G401 (cell line): ENCODE data around the gene LMNTD1. TPM values are rescaled to one million over a fixed set of nuclear protein-coding genes. Genes with fewer than 3 reads are reported as not detected.
"Not testable (repeated sequence)": the region's sequence is repeated elsewhere in the genome, so short reads cannot be mapped to it uniquely, and the experiment has no call there.

Experiments
- DNase-seq: peaks from one replicate; pipeline ENCODE4 v3.0.0-alpha.2; 2015; ENCODE audit warnings: low spot score
- in situ Hi-C: cut with HindIII; loops from 2 replicates; pipeline ENCODE4 v1.10.0; 2016; ENCODE audit warnings: low sequenced_read_pairs, mixed read lengths
- total RNA-seq: library from RNA; depleted of rRNA; stranded (reverse); fragments of >200 nt; shearing (Covaris generic); gene quantifications from 2 replicates; pipeline ENCODE4 v1.2.3, GENCODE V29; 2014

The LMNTD1 gene
- total RNA-seq, 1 experiment from 2014 or later, result not detected

DNA sequence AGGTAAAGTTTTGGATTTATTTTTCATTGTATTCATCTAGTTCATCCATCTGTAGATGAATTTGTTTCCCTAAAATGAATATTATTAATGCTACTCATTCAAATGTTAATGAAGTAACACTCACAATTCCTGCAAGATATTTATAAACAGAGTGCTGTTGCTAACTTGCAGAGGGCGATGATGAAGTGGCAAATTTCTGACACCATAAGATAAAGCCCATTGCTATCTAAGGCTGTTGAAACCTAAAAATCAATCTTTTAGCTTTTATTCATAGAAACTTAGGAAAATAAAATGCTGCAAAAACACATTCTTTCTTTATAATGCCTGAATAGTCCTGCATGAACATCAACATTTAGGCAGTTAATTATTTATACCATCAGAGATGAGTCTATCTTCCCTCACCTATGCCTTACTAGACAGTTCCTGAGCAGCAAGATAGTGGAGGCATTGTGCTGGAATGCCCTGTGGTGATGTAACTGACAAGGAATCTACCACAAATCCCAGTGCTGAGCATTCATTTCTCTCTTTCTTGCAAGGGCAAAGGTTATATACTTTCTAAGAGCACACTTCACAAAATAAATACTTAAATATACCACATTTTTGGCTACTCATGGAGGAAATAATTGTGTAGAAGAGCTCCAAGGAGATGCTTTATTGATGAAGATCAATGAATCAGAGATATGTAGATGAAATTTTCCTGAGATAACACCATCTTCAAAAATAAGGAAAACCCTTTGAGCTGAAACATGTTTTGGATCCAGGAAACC is 57.6 kb downstream of the LMNTD1 start:
- in situ Hi-C loops, result no loop called here
- no peak for DNase-seq

DNA sequence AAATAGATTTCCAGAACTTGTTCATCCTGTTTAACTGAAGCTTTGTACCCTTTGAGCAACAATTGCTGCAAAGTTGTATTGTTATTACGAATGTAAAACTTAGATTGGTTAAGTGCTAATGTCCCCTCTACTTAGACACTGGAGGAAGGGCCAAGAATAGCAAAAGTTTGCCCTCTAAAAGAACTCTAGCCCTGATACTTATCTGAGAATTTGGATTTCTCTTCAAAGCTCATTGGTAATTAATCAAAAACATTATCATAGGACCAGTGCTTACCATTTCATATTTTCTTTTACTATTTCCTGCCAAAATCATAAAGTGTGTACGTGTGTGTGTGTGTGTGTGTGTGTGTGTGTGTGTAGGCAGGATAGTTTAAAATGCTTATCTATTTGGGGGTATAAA is 58.2 kb downstream of the LMNTD1 start:
- in situ Hi-C loops, result no loop called here
- no peak for DNase-seq

DNA sequence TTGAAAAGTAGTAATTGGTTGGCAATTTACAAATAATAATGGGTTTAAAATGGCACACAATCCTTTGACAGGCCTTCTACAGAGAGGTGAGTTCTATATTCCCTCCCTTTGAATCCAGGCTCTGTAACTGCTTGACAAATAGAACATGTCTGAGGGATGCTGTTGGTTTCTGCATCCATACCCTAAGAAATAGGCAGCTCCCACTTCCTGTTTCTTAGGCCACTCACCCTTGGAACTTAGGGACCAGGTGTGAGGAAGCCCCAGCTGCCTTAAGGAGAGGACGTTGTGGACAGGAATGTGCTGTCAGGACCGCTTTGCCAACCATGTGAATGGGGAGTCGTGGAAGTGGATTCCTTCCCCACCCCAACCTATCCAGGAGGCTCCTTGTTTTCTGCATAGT is 59.4 kb downstream of the LMNTD1 start:
- in situ Hi-C loops, result no loop called here
- DNase-seq, result no peak

DNA sequence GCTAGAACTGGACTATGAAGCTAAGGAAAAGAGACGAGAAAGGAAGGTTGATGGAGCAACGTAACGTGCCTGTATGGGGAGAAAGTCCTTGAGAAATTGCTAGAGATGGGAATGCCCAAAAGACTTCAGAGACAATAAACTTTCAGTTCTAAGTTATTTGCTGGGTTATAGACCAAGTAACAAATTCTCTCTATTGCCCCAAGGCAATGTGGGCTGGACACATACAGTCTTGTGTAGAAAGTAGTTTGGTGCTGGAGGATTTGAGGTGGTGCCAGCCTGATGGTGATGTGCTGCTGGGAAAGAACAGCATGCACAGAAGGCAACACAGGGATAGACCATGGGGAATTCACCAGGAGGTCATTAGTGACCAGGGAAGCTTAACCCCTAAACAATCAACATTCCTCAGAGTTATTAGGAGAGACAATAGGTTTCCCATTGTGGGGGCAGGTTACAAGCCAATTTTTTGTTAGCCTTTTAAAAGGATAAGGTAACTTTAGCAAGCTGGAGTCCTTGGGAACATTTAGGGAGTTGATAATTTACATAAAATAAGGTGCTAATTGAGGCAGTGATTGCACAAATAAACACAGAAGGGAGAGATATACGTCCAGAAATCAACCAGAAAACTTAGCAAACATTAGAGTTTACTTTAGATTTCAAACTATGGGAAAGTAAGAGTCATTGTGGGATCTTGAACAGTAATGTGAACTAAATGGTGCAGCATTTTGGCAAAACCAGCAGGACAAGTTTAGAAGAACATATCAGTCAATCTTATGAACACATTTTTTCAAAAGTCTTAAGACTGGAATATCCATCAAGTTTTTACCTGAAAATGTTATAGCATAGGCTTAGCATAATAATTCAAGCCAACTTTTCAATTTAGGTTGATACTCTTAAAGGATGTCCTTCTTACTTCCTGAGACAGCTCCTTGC is 61.4 kb downstream of the LMNTD1 start:
- no peak for DNase-seq

DNA sequence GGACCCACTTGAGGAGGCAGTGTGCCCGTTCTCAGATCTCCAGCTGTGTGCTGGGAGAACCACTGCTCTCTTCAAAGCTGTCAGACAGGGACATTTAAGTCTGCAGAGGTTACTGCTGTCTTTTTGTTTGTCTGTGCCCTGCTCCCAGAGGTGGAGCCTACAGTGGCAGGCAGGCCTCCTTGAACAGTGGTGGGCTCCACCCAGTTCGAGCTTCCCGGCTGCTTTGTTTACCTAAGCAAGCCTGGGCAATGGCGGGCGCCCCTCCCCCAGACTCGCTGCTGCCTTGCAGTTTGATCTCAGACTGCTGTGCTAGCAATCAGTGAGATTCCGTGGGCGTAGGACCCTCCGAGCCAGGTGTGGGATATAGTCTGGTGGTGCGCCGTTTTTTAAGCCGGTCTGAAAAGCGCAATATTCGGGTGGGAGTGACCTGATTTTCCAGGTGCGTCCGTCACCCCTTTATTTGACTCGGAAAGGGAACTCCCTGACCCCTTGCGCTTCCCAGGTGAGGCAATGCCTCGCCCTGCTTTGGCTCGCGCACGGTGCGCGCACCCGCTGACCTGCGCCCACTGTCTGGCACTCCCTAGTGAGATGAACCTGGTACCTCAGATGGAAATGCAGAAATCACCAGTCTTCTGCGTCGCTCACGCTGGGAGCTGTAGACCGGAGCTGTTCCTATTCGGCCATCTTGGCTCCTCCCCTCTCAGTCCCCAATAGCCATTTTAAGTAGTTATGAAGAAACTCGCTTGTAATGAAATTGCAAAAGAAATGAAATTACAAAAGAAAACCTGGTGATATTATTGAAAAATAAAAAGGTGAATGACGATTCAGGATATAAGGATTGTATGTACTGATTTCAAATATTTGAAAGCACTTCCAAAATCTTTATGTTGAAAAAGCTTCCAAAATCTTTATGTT is 63.9 kb downstream of the LMNTD1 start:
- in situ Hi-C loops, DNase-seq: not testable (repeated sequence)

More for the DNA sequence above, 61.4 kb downstream of the LMNTD1 start:
- in situ Hi-C loops, result no loop called here

DNA sequence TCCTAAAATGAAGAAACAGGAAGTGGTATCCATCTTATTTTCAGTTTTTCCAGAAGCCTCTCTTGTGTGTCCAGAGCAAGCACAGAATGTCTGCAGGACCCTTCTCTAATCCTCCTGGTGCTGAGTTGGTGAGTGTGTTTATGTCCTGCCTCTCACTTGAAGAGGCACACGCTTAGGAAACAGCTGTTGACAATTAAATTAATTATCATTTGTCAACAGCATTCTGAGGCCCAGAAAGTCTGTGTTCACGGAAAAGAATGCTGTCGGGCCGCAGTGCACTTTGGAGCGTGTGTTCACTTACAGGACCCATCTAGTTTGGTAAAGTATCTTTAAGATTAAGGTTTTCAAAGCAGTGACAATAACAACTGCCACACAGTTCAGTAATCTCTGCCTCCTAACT is 70.5 kb downstream of the LMNTD1 start:
- no peak for DNase-seq
- in situ Hi-C loops, result no loop called here

DNA sequence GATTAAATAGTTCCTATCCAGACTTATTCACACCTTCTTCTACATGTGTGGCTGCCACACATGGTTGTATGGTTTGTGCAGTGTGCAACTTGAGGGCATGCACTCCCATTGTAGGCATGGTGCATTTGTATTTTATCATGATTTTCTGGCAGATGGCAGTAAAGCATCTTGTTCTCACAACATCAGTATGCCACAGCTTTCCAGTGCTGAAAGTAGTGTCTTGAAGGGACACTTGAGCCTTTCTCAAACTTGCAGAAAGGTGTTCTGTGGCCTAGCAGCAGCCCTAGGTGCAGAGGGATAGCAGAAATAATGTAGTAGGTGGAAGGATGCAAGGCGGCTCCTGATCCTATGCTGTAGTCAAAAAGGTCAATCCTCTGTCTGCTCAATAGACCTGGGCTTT is 72.9 kb downstream of the LMNTD1 start:
- no peak for DNase-seq
- in situ Hi-C loops, result no loop called here

DNA sequence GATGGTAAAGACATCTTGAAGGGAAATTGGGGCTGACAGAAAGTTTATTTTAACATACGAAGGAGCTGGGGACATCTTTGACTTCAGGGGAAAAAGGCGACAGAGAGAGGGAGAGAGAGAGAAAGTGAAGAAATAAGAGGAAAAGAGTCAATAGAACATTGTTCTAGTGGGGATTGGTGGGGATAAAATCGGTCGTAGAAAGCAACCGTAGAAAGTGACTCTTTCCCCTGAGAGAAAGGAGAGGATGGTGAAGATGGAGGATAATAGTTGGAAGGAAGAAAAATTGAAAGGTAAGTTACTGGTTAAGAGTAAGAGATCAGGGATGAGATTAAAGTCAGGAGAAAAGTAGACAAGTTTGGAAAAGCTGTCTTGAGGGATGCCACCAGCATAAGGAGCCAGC is 75.9 kb downstream of the LMNTD1 start:
- no peak for DNase-seq
- in situ Hi-C loops, result no loop called here

DNA sequence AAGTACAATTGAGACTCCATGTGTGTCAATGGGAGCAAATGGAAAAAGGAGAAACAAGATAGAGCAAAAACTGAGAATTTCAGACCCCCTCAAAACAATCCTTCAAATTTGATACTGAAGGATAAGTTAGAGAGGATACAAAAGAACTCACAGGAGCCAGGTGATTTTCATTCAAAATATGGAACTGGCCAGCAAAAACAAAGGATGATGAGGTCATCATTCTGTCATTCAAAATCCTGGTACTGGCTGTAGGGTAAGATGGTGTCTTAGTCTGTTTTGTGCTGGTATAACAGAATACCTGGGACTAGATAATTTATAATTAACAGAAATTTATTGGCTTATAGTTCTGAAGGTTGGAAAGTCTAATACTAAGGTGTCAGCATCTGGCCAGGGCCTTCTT is 80.6 kb downstream of the LMNTD1 start:
- in situ Hi-C loops, result no loop called here
- no peak for DNase-seq

DNA sequence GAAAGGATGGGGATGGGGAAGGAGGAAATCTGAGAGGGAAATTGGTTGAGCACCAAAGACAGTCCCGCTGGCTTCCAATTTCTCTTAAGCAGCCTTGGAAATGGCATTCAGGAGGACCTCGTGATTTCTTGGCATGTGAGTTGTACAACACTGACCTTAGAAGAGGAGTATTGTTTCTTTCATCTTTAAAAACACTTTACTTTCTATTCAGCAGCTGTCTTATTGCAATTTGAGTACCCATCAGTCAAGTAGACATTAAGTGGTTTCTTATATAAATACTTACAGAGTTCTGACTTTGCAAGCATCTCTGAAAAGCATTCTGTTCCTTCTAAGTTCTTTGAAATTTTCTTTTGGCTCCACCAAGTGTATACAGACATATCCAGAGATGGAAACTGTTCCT is 83.2 kb downstream of the LMNTD1 start:
- in situ Hi-C loops, result no loop called here

DNA sequence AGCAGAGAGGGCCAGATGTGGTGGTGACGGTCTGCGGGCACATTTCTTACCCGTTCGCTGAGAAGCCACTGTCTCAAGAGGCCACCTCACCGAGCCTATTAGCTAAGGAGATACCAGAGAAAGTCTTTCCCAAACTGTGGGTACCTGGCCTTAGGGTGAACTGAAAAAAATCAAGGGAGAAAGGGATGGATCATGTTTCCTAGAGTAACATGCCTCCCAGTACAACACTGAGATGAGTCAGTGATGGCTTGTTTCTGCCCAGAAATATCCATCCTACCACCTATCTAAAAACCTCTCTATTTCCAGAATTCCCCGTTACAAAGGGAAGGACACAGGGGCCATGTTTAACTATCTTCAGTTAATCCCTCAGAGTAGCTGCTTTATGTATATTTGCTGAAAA is 83.7 kb downstream of the LMNTD1 start:
- in situ Hi-C loops, result no loop called here
- DNase-seq, result no peak

More for the DNA sequence above, 83.2 kb downstream of the LMNTD1 start:
- DNase-seq, result no peak

DNA sequence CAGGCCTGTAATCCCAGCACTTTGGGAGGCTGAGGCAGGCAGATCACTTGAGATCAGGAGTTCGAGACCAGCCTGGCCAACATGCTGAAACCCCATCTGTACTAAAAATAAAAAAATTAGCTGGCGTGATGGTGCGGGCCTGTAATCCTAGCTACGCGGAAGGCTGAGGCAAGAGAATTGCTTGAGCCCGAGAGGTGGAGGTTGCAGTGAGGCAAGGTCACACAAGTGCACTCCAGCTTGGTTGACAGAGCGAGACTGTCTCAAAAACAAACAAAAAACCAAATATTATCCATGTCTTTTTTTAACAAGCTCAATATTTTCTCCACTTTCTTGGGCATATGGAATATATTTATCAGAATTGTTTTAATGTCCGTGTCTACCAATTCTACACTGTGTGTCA is 89.6 kb downstream of the LMNTD1 start:
- in situ Hi-C loops, result no loop called here
- no peak for DNase-seq

DNA sequence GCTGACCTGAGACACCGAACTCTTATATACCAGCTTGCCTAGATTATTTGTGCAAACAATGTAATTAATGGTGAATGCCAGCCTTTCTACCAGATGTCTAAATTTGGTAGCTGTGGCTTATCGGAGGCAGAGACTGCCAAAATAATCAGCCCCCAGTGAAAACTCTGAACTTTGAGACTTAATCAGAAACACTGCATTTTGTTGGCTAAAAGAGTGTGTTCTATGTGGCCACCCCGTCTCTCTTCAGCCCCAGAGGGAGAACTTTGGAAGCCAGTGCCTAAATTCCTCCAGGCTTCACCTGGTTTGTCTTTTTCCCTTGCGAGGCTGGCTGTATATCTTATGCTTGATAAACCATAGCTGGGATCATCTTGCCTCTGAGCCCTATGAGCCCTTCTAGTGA is 90.1 kb downstream of the LMNTD1 start:
- in situ Hi-C loops, result no loop called here
- DNase-seq, result no peak

DNA sequence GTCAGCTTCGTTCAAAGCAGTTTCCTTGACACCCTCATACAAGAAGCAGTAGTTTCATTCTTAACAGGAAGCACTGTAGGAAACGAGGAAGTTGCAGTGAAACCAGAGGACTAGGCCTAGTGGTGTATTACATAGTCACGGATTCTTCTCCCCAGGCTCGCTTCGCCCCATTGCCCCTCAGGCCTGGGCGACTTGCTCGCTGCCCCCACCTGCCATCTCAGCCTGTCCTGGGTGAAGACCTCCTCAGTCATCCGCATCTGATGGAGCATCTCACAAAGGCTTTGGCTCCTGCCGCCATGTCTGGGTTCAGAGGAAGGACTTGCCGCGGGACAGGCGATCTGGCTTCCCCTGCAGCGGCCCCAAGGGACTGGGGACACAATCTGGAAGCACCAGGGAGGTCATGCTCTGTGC is 93.5 kb downstream of the LMNTD1 start:
- in situ Hi-C loops, result no loop called here
- no peak for DNase-seq

DNA sequence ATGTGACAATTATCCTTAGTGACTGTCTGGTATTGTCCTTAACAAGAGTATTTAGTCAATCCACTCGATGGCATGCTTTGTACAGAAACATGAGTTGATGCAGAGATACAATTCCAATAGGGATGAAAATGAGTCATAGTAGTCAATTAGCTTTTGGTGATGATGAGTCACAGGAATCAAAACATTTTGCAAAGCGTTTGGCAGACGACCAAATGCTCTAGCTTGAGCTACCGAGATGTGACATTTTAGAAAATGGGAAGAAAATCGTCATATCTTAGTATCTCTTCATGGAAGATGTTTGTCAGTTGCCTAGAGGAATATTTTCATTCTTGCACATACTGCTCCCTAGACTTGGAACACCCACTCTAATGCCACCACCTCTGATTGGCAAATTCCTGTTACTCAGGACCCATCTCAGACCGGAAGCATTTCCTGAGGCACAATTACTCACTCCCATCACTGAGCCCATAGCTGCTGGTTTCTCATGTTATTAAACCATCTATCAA is 95.0 kb downstream of the LMNTD1 start:
- no peak for DNase-seq
- in situ Hi-C loops, result no loop called here

DNA sequence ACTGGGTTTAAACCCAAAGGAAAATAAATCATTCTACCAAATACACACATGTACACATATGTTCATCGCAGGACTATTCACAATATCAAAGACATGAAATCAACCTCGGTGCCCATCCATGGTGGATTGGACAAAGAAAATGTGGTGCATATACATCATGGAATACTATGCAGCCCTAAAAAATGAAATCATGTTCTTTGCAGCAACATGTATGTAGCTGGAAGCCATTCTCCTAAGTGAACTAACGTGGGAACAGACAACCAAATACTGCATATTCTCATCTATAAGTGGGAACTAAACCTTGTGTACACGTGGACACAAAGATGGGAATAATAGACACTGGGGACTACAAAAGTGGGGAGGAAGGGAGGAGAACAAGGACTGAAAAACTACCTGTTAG is 96.6 kb downstream of the LMNTD1 start:
- in situ Hi-C loops, result no loop called here
- DNase-seq, result no peak

DNA sequence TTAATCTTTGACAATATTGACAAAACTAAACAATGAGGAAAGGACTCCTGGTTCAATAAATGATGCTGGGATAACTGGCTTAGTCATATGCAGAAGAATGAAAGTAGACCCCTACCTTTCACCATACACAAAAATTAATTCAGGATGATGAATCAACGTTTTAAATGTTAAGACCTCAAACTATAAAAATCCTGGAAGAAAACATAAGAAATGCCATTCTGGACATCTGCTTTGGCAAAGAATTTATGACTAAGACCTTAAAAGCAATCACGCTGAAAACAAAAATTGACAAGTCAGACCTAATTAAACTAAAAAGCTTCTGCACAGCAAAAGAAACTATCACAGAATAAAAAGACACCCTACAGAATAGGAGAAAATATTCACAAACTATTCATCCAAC is 97.4 kb downstream of the LMNTD1 start:
- DNase-seq, result no peak
- in situ Hi-C loops, result no loop called here

DNA sequence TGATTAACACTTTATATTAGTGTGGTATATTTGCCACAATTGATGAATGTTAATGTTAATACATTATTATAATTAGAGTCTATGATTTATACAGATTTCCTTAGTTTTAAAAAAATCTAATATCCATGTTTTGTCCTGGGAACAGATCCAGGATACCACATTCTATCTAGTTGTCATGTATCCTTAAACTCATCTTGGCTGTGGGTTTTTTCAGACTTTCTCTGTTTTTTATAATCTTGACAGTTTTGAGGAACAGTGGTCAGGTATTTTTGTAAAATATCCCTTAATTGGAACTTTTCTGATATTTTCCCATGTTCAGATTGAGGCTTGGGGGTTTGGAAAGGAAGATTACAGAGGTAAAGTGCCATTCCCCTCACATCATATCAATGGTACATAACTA is 104.1 kb downstream of the LMNTD1 start:
- in situ Hi-C loops, result no loop called here
- DNase-seq, result no peak

DNA sequence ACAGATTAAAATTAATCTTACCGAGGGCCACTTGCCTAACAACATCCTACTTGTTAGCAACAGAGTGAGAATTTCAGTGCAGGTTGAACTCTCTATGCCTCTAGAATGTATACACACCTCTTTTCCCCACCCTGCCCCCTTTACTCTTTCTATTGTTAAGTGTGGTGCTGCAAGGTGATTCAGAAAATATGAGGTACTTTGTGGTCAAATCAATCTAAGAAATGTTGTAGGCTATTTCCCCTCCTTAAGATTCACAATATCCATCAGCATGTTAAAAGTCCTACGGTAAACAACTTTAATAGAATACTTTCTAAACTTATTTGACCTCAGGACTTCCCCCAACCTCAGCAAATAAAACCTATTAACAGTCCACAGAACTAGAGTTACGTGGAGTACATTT is 106.0 kb downstream of the LMNTD1 start:
- in situ Hi-C loops, result no loop called here
- no peak for DNase-seq
